ENCODE results near the gene CCDC148.
"Not testable (repeated sequence)": the region's sequence is repeated elsewhere in the genome, so short reads cannot be mapped to it uniquely, and the experiment has no call there.

The CCDC148 gene

DNA sequence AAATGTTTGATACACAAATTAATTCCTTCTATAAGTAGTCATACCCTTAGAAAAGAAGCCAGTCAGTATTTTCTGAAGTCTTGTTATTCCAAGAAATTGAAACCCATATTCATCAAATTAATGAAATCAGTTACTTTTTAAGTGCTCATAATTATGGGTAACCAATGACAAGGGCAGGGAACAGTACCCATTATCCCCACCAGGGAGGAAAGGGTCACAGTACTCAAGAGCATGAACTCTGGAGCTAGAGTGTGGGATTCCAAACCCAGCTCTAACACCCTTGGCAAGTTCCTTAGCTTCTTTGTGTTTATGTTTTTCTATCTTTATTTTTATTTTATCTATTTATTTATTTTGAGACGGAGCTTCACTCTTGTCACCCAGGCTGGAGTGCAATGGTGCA lies 68.4 kb downstream of the CCDC148 start:
- no peaks in the 10 kb centered on the region for H3K36me3 ChIP-seq (ENCODE audit: insufficient read depth, low read length)

DNA sequence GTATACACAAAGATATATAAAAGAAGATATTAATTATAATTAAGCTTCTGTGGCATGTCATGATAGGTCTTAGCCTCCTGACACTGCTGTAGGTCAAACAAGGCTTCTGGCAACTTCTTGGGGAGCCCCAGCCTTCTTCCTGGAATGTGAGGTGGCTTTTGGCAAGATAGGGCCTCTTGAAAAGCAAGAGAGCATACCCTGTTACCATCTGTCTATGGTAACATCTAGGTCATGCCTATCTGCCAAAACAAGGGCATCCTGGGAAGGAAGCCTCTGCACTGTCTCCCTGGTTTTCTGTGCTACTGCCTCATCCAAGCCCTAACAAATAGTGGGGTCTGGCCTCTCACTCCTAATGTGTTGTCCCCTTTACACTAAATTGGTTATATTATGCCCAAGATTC lies 70.9 kb downstream of the CCDC148 start:
- no peaks in the 10 kb centered on the region for H3K36me3 ChIP-seq (ENCODE audit: insufficient read depth, low read length)
- no peaks in the 10 kb centered on the region for H3K27me3 ChIP-seq (ENCODE audit: control insufficient read depth in 1 of 2, insufficient read depth in 2 of 2, low read length in 2 of 2)
- no peaks in the 10 kb centered on the region for H3K9me3 ChIP-seq (ENCODE audit: low read length)
- H3K4me1 ChIP-seq (ENCODE audit: insufficient read depth, low read length), result no peaks in the 10 kb centered on the region
- H3K4me3 ChIP-seq (ENCODE audit: low read depth in 1 of 2, low read length in 2 of 2), result no peak overlapping the region
- no peak overlapping the region for H3K27ac ChIP-seq (ENCODE audit: low read depth, low read length)
- H3K9ac ChIP-seq (ENCODE audit: low read length), result no peak overlapping the region

More for the DNA sequence above, 68.4 kb downstream of the CCDC148 start:
- no peaks in the 10 kb centered on the region for H3K27me3 ChIP-seq (ENCODE audit: control insufficient read depth in 1 of 2, insufficient read depth in 2 of 2, low read length in 2 of 2)
- no peak overlapping the region for H3K9ac ChIP-seq (ENCODE audit: low read length)
- no peak overlapping the region for H3K27ac ChIP-seq (ENCODE audit: low read depth, low read length)
- no peaks in the 10 kb centered on the region for H3K4me1 ChIP-seq (ENCODE audit: insufficient read depth, low read length)
- H3K4me3 ChIP-seq (ENCODE audit: low read depth in 1 of 2, low read length in 2 of 2), result no peak overlapping the region
- H3K9me3 ChIP-seq (ENCODE audit: low read length), result no peaks in the 10 kb centered on the region

DNA sequence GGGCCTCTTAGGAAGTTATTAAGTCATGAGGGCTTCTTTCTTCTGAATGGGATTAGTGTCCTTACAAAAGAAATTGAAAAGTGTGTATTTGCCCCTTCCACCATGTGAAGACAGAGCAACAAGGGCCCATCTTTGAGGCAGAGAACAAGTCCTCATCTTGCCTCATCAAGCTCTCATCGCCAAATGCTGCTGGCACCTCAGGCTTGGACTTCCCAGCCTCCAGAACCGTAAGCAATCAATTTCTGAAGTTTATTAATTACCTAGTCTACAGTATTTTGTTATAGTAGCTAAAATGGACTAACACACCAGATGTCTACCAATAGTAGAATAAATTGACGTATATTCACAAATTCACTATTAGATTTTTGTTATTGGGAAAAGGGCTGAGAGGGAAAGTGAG lies 74.6 kb downstream of the CCDC148 start:
- H3K27ac ChIP-seq (ENCODE audit: low read depth, low read length), result no peak overlapping the region
- no peaks in the 10 kb centered on the region for H3K4me1 ChIP-seq (ENCODE audit: insufficient read depth, low read length)
- H3K27me3 ChIP-seq (ENCODE audit: control insufficient read depth in 1 of 2, insufficient read depth in 2 of 2, low read length in 2 of 2), result no peaks in the 10 kb centered on the region
- no peak overlapping the region for H3K9ac ChIP-seq (ENCODE audit: low read length)
- no peaks in the 10 kb centered on the region for H3K9me3 ChIP-seq (ENCODE audit: low read length)
- no peak overlapping the region for H3K4me3 ChIP-seq (ENCODE audit: low read depth in 1 of 2, low read length in 2 of 2)
- no peaks in the 10 kb centered on the region for H3K36me3 ChIP-seq (ENCODE audit: insufficient read depth, low read length)

DNA sequence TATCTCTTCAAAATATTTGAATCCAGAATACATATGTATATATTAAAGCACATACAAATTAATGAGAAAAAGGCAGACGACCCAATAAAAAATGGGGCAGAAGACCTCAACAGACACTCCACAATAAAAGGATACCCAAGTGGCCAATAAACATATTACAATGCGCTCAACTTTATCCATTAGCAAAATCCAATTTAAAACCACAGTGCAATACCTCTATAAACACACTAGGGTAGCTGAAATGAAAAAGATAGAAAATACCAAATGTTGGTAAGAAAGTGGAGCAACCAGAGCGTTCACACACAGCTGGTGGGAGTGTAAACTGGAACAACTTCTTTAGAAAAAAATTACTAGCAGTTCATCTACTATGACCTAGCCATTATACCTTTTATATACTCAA lies 75.3 kb downstream of the CCDC148 start:
- no peak overlapping the region for H3K4me3 ChIP-seq (ENCODE audit: low read depth in 1 of 2, low read length in 2 of 2)

DNA sequence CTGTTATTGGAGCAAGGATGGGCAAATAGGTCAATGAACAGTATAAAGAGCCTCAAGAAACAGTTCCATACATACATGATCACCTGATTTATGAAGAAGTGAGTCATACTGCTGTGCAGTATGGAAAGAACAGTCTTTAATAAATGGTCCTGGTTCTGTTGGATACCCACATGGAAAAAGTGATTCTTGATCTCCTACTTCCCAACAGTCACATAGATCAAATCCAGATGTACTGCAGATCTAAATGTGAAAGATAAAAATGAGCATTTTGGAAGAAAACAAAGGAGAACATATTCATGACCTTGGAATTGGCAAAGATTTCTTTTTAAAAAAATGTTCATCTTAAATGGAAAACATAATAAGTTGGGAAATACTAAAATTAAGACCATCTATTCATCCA lies 75.8 kb downstream of the CCDC148 start:
- Histone ChIP-seq H3K27me3 (ENCODE audit: control insufficient read depth in 1 of 2, insufficient read depth in 2 of 2, low read length in 2 of 2) (no peaks in the 10 kb centered on the region), H3K9ac (ENCODE audit: low read length) (no peak overlapping the region), H3K4me3 (ENCODE audit: low read depth in 1 of 2, low read length in 2 of 2) (no peak overlapping the region), H3K27ac (ENCODE audit: low read depth, low read length) (no peak overlapping the region), H3K36me3 (ENCODE audit: insufficient read depth, low read length) (no peaks in the 10 kb centered on the region), H3K9me3 (ENCODE audit: low read length) (no peaks in the 10 kb centered on the region), H3K4me1 (ENCODE audit: insufficient read depth, low read length) (no peaks in the 10 kb centered on the region)

More for the DNA sequence above, 75.3 kb downstream of the CCDC148 start:
- Histone ChIP-seq H3K27ac (ENCODE audit: low read depth, low read length) (no peak overlapping the region), H3K27me3 (ENCODE audit: control insufficient read depth in 1 of 2, insufficient read depth in 2 of 2, low read length in 2 of 2) (no peaks in the 10 kb centered on the region), H3K4me1 (ENCODE audit: insufficient read depth, low read length) (no peaks in the 10 kb centered on the region), H3K9ac (ENCODE audit: low read length) (no peak overlapping the region), H3K36me3 (ENCODE audit: insufficient read depth, low read length) (no peaks in the 10 kb centered on the region), H3K9me3 (ENCODE audit: low read length) (no peaks in the 10 kb centered on the region)

DNA sequence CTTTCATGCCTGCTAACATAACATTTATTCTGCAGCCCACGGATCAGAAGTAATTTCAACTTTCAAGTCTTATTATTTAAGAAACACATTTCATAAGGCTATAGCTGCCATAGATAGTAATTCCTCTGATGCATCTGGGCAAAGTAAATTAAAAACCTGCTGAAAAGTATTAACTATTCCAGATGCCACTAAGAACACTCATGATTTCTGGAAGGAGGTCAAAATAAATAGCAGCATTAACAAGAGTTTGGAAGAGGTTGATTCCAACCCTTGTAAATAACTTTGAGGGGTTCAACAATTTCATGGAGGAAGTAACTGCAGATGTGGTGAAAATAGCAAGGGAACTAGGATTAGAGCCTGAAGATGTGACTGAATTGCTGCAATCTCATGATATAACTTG lies 77.6 kb downstream of the CCDC148 start:
- Histone ChIP-seq H3K27me3 (ENCODE audit: control insufficient read depth in 1 of 2, insufficient read depth in 2 of 2, low read length in 2 of 2) (no peaks in the 10 kb centered on the region), H3K9me3 (ENCODE audit: low read length) (no peaks in the 10 kb centered on the region), H3K27ac (ENCODE audit: low read depth, low read length) (no peak overlapping the region), H3K4me3 (ENCODE audit: low read depth in 1 of 2, low read length in 2 of 2) (no peak overlapping the region), H3K36me3 (ENCODE audit: insufficient read depth, low read length) (no peaks in the 10 kb centered on the region), H3K4me1 (ENCODE audit: insufficient read depth, low read length) (no peaks in the 10 kb centered on the region), H3K9ac (ENCODE audit: low read length) (no peak overlapping the region)

DNA sequence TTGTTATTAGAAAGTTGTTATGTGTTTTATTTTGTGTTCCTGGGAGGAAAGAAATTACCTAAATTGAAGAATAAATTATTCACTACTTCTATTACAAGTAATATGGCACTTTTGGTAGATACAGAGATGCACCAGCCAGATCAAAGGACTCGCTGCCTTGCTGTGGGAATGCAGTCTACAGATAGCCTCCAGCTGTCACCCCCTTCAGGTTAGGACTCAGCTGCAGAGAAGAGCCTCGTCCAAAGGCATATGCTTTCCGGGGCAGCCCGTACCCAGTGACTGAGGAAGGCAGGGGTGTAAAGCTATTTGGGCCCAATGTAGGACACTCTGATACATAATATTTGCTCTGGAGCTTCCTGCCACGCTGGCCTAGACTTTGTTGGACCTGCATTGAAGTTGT lies 90.2 kb downstream of the CCDC148 start:
- H3K9ac ChIP-seq (ENCODE audit: low read length), result no peak overlapping the region
- no peak overlapping the region for H3K4me3 ChIP-seq (ENCODE audit: low read depth in 1 of 2, low read length in 2 of 2)
- H3K9me3 ChIP-seq (ENCODE audit: low read length), result no peaks in the 10 kb centered on the region
- no peaks in the 10 kb centered on the region for H3K27me3 ChIP-seq (ENCODE audit: control insufficient read depth in 1 of 2, insufficient read depth in 2 of 2, low read length in 2 of 2)
- H3K36me3 ChIP-seq (ENCODE audit: insufficient read depth, low read length), result no peaks in the 10 kb centered on the region
- H3K4me1 ChIP-seq (ENCODE audit: insufficient read depth, low read length), result no peaks in the 10 kb centered on the region
- H3K27ac ChIP-seq (ENCODE audit: low read depth, low read length), result no peak overlapping the region

DNA sequence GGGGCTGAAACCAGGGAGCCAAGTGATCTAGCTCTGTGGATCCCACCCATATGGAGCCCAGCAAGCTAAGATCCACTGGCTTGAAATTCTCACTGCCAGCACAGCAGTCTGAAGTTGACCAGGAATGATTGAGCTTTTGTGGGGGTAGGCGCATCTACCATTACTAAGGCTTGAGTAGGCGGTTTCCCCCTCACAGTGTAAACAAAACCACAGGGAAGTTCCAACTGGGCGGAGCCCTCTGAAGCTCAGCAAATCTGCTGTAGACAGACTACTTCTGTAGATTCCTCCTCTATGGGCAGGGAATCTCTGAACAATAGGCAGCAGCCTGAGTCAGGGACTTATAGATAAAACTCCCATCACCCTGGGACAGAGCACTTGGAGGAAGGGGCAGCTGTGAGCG lies 96.7 kb downstream of the CCDC148 start:
- Histone ChIP-seq H3K4me1 (ENCODE audit: insufficient read depth, low read length) (no peaks in the 10 kb centered on the region), H3K27ac (ENCODE audit: low read depth, low read length) (no peak overlapping the region), H3K27me3 (ENCODE audit: control insufficient read depth in 1 of 2, insufficient read depth in 2 of 2, low read length in 2 of 2) (no peaks in the 10 kb centered on the region), H3K9me3 (ENCODE audit: low read length) (no peaks in the 10 kb centered on the region), H3K4me3 (ENCODE audit: low read depth in 1 of 2, low read length in 2 of 2) (no peak overlapping the region), H3K36me3 (ENCODE audit: insufficient read depth, low read length) (no peaks in the 10 kb centered on the region), H3K9ac (ENCODE audit: low read length) (no peak overlapping the region)

DNA sequence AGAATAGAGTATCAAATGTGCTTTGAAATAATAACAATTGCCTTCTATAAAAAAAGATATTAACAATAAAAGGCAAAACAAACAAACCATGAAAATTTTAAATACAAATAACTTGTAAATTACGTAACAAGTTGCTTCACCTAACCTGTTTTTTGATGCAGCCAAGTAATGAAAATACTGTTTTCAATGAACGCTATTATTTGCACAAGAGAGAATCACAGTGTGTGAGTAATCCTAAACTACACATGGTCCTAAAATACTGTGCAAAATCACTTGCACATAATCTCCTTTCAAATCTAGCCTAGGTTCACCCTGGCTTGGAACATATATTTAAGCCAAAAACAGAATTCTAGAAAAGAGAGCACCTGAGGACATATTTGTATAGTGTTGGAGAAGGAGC lies 98.9 kb downstream of the CCDC148 start:
- no peaks in the 10 kb centered on the region for H3K27me3 ChIP-seq (ENCODE audit: control insufficient read depth in 1 of 2, insufficient read depth in 2 of 2, low read length in 2 of 2)
- no peaks in the 10 kb centered on the region for H3K4me1 ChIP-seq (ENCODE audit: insufficient read depth, low read length)
- no peak overlapping the region for H3K27ac ChIP-seq (ENCODE audit: low read depth, low read length)
- H3K36me3 ChIP-seq (ENCODE audit: insufficient read depth, low read length), result no peaks in the 10 kb centered on the region
- no peak overlapping the region for H3K9ac ChIP-seq (ENCODE audit: low read length)
- no peak overlapping the region for H3K4me3 ChIP-seq (ENCODE audit: low read depth in 1 of 2, low read length in 2 of 2)
- no peaks in the 10 kb centered on the region for H3K9me3 ChIP-seq (ENCODE audit: low read length)

DNA sequence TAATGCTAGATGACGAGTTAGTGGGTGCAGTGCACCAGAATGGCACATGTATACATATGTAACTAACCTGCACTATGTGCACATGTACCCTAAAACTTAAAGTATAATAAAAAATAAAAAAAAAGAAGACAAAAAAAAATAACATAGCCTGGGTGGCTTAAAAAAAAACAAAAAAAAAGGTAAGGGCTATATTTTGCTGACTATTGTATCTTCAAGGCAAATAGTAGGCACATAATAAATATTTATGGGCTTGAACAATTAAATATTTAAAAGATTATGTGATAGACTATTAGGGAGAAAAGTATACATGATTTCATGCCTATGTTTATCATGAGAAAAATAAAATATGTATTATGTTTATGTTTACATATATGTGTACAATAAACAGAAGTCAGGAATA lies 99.4 kb downstream of the CCDC148 start:
- Histone ChIP-seq H3K9me3 (ENCODE audit: low read length) (no peaks in the 10 kb centered on the region), H3K4me3 (ENCODE audit: low read depth in 1 of 2, low read length in 2 of 2) (no peak overlapping the region), H3K4me1 (ENCODE audit: insufficient read depth, low read length) (no peaks in the 10 kb centered on the region), H3K9ac (ENCODE audit: low read length) (no peak overlapping the region), H3K27me3 (ENCODE audit: control insufficient read depth in 1 of 2, insufficient read depth in 2 of 2, low read length in 2 of 2) (no peaks in the 10 kb centered on the region), H3K36me3 (ENCODE audit: insufficient read depth, low read length) (no peaks in the 10 kb centered on the region), H3K27ac (ENCODE audit: low read depth, low read length) (no peak overlapping the region)

DNA sequence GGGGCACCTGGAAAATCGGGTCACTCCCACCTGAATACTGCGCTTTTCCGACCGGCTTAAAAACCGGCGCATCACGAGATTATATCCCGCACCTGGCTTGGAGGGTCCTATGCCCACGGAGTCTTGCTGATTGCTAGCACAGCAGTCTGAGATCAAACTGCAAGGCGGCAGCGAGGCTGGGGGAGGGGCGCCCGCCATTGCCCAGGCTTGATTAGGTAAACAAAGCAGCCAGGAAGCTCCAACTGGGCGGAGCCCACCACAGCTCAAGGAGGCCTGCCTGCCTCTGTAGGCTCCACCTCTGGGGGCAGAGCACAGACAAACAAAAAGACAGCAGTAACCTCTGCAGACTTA lies 105.1 kb downstream of the CCDC148 start:
- not testable (repeated sequence) for H3K27ac ChIP-seq (ENCODE audit: low read depth, low read length)

DNA sequence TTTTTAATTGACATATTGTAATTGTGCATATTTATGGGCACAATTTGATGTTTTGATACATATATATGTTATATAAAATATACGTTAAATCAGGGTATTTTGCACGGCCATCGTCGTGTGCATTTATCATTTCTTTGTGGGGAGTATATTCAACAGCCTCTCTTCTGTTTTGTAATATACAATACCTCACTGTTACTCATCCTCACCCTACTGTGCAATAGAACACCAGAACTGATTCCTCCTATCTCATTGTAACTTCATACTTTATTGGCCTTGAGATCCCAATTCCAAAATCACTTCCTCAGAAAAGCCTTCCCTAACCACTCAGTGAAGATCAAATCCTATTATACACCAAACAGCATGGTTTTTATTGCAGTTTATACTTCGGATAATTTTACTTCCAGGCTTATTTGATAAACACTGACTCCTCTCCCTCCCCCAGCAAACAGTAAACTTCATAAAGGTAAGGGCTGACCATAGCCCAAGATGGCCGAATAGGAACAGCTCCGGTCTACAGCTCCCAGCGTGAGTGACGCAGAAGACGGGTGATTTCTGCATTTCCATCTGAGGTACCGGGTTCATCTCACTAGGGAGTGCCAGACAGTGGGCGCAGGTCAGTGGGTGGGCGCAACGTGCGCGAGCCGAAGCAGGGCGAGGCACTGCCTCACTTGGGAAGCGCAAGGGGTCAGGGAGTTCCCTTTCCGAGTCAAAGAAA lies 105.6 kb downstream of the CCDC148 start:
- not testable (repeated sequence) for H3K4me3 ChIP-seq (ENCODE audit: low read depth in 1 of 2, low read length in 2 of 2); H3K9me3 ChIP-seq (ENCODE audit: low read length); H3K27me3 ChIP-seq (ENCODE audit: control insufficient read depth in 1 of 2, insufficient read depth in 2 of 2, low read length in 2 of 2); H3K9ac ChIP-seq (ENCODE audit: low read length); H3K36me3 ChIP-seq (ENCODE audit: insufficient read depth, low read length); H3K4me1 ChIP-seq (ENCODE audit: insufficient read depth, low read length); H3K27ac ChIP-seq (ENCODE audit: low read depth, low read length)

More for the DNA sequence above, 105.1 kb downstream of the CCDC148 start:
- H3K4me3 ChIP-seq (ENCODE audit: low read depth in 1 of 2, low read length in 2 of 2); H3K27me3 ChIP-seq (ENCODE audit: control insufficient read depth in 1 of 2, insufficient read depth in 2 of 2, low read length in 2 of 2); H3K4me1 ChIP-seq (ENCODE audit: insufficient read depth, low read length); H3K36me3 ChIP-seq (ENCODE audit: insufficient read depth, low read length); H3K9me3 ChIP-seq (ENCODE audit: low read length); H3K9ac ChIP-seq (ENCODE audit: low read length): not testable (repeated sequence)

All from muscle layer of colon (tissue), 2 donors.